ENCODE results near the gene PHETA2. TPM values are rescaled to one million over a fixed set of nuclear protein-coding genes. Genes with fewer than 3 reads are reported as not detected.
"Not testable (repeated sequence)": the region's sequence is repeated elsewhere in the genome, so short reads cannot be mapped to it uniquely, and the experiment has no call there.

PHETA2 gene
- total and polyA plus RNA-seq, 2 of the 8 experiments (the other 6 are each of a cell fraction or from before 2014, with no cell fraction given): 7.4 to 7.6 TPM

GRCh38 chr22:42120231-42121021 is 46.4 kb downstream of the PHETA2 start:
- CTCF ChIA-PET (ENCODE audit: partially characterized antibody): interaction anchor here (1.0 to 3.8 kb wide), 4 partner anchors 11 to 154 kb away, joined by 3 to 16 read pairs (median 4); no protein-coding TSS in a partner anchor
- H3K23ac ChIP-seq (ENCODE audit: insufficient read length); FAIRE-seq: not testable (repeated sequence)

More at GRCh38 chr22:42120231-42121021, 46.4 kb downstream of the PHETA2 start:
- WGBS, 2 experiments (ENCODE audit: extremely low coverage in 1 of 2, insufficient coverage in 1 of 2, insufficient read length in 1 of 2, insufficient replicate concordance in 2 of 2, low coverage in 1 of 2, low lambda C conversion rate in 2 of 2, missing lambda C conversion rate in 1 of 2): 89% methylated on average over 15 of the region's 15 CpGs; no CpG with 5 or more reads in 1 of the 2 experiments
- H3K27me3 ChIP-seq (replicated peaks in 1 of 4; ENCODE audit: control insufficient read depth in 3 of 4, extremely low read depth in 1 of 4, insufficient read depth in 3 of 4, low read length in 3 of 4); H2AK5ac ChIP-seq (ENCODE audit: low read depth, low read length); H2AFZ ChIP-seq (ENCODE audit: low read length); H3K27ac ChIP-seq (ENCODE audit: low read depth, low read length); H3K79me2 ChIP-seq (ENCODE audit: control insufficient read depth in 1 of 2, insufficient read depth in 2 of 2, low read length in 2 of 2); H3K4ac ChIP-seq (replicated peaks; ENCODE audit: insufficient read length, low read depth, low read length); H3K4me1 ChIP-seq (replicated peaks in 1 of 4; ENCODE audit: control insufficient read depth in 3 of 4, insufficient read depth in 4 of 4, low read length in 3 of 4); H3K4me3 ChIP-seq (ENCODE audit: extremely low read depth in 1 of 4, insufficient read depth in 2 of 4, low read depth in 3 of 4, low read length in 4 of 4); DNase-seq (ENCODE audit: low read depth in 1 of 2, low spot score in 2 of 2); POLR2A ChIA-PET (ENCODE audit: partially characterized antibody); H4K20me1 ChIP-seq (replicated peaks in 1 of 2; ENCODE audit: control insufficient read depth in 1 of 2, insufficient read depth in 2 of 2, low read length in 2 of 2); H3K36me3 ChIP-seq (ENCODE audit: control insufficient read depth in 2 of 4, insufficient read depth in 4 of 4, low read length in 3 of 4); H3K14ac ChIP-seq (ENCODE audit: insufficient read length); H3K9me3 ChIP-seq (ENCODE audit: insufficient read depth in 2 of 2, low read depth in 1 of 2, low read length in 1 of 2); H4K91ac ChIP-seq (replicated peaks; ENCODE audit: insufficient read length, low read length); H2BK12ac ChIP-seq (ENCODE audit: low read depth, low read length); H3K18ac ChIP-seq (ENCODE audit: extremely low read depth, low read length); H2BK15ac ChIP-seq (ENCODE audit: low read length); H2BK120ac ChIP-seq (replicated peaks; ENCODE audit: low read depth, low read length); H3K4me2 ChIP-seq (ENCODE audit: insufficient read depth in 1 of 2, low read depth in 2 of 2, low read length in 2 of 2); H3K79me1 ChIP-seq (ENCODE audit: low read depth, low read length); H4K8ac ChIP-seq (ENCODE audit: extremely low read depth, insufficient read depth, low read length); H4K5ac ChIP-seq (ENCODE audit: insufficient read length, low read depth, low read length); H3K56ac ChIP-seq (replicated peaks; ENCODE audit: insufficient read length, low read depth, low read length); H3K9ac ChIP-seq (replicated peaks in 1 of 4; ENCODE audit: extremely low read depth in 1 of 4, low read depth in 3 of 4, low read length in 3 of 4); H2BK20ac ChIP-seq (ENCODE audit: low read length); H2BK5ac ChIP-seq (ENCODE audit: low read depth, low read length); H3K23me2 ChIP-seq (ENCODE audit: low read depth, low read length): not testable (repeated sequence)

All from H1 (cell line).